Left ventricle myocardium inferior (tissue), 1 donor: ENCODE results near the gene HNMT. TPM values are rescaled to one million over a fixed set of nuclear protein-coding genes. Genes with fewer than 3 reads are reported as not detected.

ENCODE experiments used
- DNase-seq: peaks from one replicate; pipeline ENCODE4 v3.0.0-alpha.2; 2020
- H3K27ac ChIP-seq: fragments of 200-600 bp; replicated peaks from 2 replicates; pipeline ENCODE4 v1.8.0; 2021
- H3K27me3 ChIP-seq: fragments of 200-600 bp; 2 replicates; pipeline ENCODE4 v1.8.0; 2021; ENCODE audit warnings: low read depth
- H3K36me3 ChIP-seq: fragments of 200-600 bp; 2 replicates; pipeline ENCODE4 v1.8.0; 2021
- H3K4me1 ChIP-seq: fragments of 200-600 bp; 2 replicates; pipeline ENCODE4 v1.8.0; 2021
- H3K4me3 ChIP-seq: fragments of 200-600 bp; 2 replicates; pipeline ENCODE4 v1.8.0; 2021; ENCODE audit warnings: mild to moderate bottlenecking, moderate library complexity
- H3K9me3 ChIP-seq: fragments of 200-600 bp; replicated peaks from 2 replicates; pipeline ENCODE4 v1.8.0; 2021
- intact Hi-C: fragments of 100-400 bp; cut with micrococcal nuclease; formaldehyde crosslinking; loops from one replicate; pipeline ENCODE4 v1.11.0; 2022
- total RNA-seq: library from RNA; stranded (reverse); fragmentation: NEBNext Ultra II Directional; extraction: Animal tissue kit (Norgen Biotek cat#: 25700); gene quantifications from one replicate; pipeline ENCODE4 v1.2.1, GENCODE V29; 2021
- TF ChIP-seq, protein P1 (sequence below): fragments of 200-600 bp; IDR thresholded peaks from 2 replicates; pipeline ENCODE4 v1.8.0; 2021; ENCODE audit warnings: antibody characterized with exemption, mild to moderate bottlenecking, borderline replicate concordance
- donor health status: DM: no; HTN: yes; CAD: no; lungs with severe emphysema.

Gene HNMT
- total RNA-seq, 1 donor from 2014 or later = 11.7 TPM

DNA sequence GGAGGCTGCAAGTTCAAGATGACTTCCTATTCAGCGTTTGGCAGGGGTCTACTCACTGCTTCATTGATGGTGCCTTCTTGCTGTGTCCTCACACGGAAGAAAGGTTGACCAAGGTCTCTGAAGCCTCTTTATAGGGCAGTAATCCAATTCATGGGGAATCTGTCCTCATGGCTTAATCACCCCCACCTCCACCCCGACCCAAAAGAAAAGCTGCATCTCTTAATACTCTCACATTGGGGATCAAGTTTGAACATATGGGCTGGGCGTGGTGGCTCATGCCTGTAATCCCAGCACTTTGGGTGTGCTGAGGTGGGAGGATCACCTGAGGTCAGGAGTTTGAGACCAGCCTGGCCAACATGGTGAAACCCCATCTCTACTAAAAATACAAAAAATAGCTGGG, 36.4 kb upstream of the HNMT start:
- H3K9me3 ChIP-seq = no peaks in the 10 kb centered on the region
- no peak overlapping the region for H3K4me3 ChIP-seq
- H3K36me3 ChIP-seq = no peaks in the 10 kb centered on the region
- H3K4me1 ChIP-seq = no peaks in the 10 kb centered on the region
- H3K27me3 ChIP-seq = no peaks in the 10 kb centered on the region
- intact Hi-C loops = no loop called here
- no peak for DNase-seq
- no peak overlapping the region for H3K27ac ChIP-seq
- TF ChIP-seq, protein P1, sequence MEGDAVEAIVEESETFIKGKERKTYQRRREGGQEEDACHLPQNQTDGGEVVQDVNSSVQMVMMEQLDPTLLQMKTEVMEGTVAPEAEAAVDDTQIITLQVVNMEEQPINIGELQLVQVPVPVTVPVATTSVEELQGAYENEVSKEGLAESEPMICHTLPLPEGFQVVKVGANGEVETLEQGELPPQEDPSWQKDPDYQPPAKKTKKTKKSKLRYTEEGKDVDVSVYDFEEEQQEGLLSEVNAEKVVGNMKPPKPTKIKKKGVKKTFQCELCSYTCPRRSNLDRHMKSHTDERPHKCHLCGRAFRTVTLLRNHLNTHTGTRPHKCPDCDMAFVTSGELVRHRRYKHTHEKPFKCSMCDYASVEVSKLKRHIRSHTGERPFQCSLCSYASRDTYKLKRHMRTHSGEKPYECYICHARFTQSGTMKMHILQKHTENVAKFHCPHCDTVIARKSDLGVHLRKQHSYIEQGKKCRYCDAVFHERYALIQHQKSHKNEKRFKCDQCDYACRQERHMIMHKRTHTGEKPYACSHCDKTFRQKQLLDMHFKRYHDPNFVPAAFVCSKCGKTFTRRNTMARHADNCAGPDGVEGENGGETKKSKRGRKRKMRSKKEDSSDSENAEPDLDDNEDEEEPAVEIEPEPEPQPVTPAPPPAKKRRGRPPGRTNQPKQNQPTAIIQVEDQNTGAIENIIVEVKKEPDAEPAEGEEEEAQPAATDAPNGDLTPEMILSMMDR = no peak

DNA sequence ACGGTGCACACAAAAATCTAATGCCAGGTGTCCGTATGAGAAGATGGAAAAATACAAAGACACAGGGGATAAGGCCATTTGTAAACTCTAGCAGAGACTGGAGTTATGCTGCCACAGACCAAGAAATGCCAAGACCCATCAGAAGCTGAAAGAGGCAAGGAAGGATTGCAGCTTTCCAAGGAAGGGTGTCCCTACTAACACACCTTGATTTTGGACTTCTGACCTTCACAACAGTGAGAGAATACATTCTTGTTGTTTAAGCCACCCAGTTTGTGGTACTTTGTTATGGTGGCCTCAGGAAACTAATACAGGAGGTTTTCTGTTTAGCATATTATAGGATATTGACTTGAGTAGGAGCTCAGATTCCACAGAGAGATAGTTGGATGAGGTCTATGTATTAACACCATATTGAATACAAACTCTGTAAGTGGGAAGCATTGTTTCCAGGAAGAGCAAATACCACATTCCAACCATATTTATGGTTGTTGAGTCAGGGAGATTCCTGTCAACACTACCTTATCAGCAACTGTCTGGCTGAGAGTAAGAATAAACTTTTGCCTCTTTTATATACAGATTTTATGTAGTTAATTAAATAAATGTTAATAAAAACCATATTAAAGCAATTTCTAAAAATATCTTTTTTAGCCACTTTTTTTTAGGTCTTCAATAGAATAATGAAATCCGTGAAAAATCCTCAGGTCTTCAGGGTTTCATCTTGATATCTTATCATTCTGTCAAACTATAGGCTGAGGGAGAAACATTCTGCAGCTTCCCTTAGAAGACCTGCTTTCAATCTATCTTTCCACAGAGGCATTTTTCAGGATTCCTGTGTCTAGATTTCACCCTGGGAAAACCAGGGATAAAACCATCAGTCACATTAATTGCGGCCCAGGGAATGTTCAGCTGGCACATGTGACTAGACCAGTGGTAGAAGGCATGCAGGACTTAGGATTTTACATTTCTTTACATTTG, 35.4 kb upstream of the HNMT start:
- intact Hi-C loops = no loop called here

DNA sequence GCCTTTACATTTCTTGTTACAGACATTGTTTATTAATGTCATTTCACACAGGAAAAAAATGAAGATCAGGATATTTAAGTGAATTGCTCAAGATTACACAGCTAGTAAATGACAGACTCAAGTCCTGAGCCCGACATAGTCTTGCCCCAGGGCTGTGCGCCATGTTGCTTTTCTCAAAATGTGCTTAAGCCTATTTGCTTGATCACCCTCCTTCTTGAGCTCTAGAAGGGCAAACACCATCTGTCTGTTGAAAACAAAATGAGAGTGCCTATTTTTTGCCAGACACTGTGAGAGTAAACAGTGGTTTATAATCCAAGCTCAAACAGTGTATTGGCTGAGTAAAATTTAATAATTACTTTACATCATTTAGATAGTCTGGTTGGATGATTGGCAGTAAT, 34.8 kb upstream of the HNMT start:
- H3K27me3 ChIP-seq = no peaks in the 10 kb centered on the region
- H3K9me3 ChIP-seq = no peaks in the 10 kb centered on the region
- DNase-seq = no peak
- TF ChIP-seq, protein P1 = no peak
- intact Hi-C loops = no loop called here
- no peak overlapping the region for H3K4me3 ChIP-seq
- no peaks in the 10 kb centered on the region for H3K4me1 ChIP-seq
- no peak overlapping the region for H3K27ac ChIP-seq
- H3K36me3 ChIP-seq = no peaks in the 10 kb centered on the region

More for the DNA sequence above, 35.4 kb upstream of the HNMT start:
- H3K27ac ChIP-seq = no peak overlapping the region
- no peak overlapping the region for H3K4me3 ChIP-seq
- H3K9me3 ChIP-seq = no peaks in the 10 kb centered on the region
- H3K4me1 ChIP-seq = no peaks in the 10 kb centered on the region
- no peaks in the 10 kb centered on the region for H3K36me3 ChIP-seq
- no peak for DNase-seq
- TF ChIP-seq, protein P1 = no peak
- H3K27me3 ChIP-seq = no peaks in the 10 kb centered on the region

DNA sequence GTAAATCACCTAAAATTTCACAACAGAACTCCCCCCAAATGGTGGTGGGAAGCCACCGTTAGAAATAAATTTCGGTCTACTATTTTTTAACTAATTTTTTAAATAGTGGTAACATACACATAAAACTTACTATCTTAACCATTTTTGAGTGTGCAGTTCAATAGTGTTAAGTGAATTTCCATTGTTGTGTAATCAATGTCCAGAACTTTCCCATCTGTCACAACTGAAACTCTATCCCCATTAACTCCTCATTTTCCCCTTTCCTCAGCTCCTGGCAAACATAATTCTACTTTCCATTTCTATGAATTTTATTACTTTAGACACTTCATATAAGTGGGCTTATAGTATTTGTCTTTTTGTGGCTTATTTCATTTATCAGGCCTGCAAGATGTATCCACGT, 34.1 kb upstream of the HNMT start:
- no peak overlapping the region for H3K4me3 ChIP-seq
- no peaks in the 10 kb centered on the region for H3K9me3 ChIP-seq
- intact Hi-C loops = no loop called here
- no peaks in the 10 kb centered on the region for H3K27me3 ChIP-seq
- H3K36me3 ChIP-seq = no peaks in the 10 kb centered on the region
- DNase-seq = no peak
- TF ChIP-seq, protein P1 = no peak
- no peaks in the 10 kb centered on the region for H3K4me1 ChIP-seq
- H3K27ac ChIP-seq = no peak overlapping the region

DNA sequence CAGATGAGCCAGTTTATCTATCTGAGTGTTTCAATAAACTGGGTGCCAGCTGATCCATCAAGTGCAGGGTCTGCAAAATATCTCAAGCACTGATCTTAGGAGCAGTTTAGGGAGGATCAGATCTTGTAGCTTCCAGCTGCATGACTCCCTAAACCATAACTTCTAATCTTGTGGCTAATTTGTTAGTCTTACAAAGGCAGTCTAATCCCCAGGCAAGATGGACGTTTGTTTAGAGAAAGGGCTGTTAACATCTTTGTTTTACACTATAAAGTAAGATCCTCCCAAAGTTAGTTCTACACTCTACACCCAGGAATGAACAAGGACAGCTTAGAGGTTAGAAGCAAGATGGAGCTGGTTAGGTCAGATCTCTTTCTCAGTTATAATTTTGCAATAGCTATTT, 28.7 kb upstream of the HNMT start:
- no peak overlapping the region for H3K27ac ChIP-seq
- H3K4me1 ChIP-seq = no peaks in the 10 kb centered on the region
- H3K4me3 ChIP-seq = no peak overlapping the region
- no peaks in the 10 kb centered on the region for H3K9me3 ChIP-seq
- H3K27me3 ChIP-seq = no peaks in the 10 kb centered on the region
- intact Hi-C loops = no loop called here
- H3K36me3 ChIP-seq = no peaks in the 10 kb centered on the region
- TF ChIP-seq, protein P1 = no peak
- DNase-seq = no peak
